Nephron progenitor cell (in vitro differentiated cells): ENCODE data around the gene ME2.
A peak's percentile ranks its signal among the peaks of the same experiment; 100 is the strongest.
"Not testable (repeated sequence)": the region's sequence is repeated elsewhere in the genome, so short reads cannot be mapped to it uniquely, and the experiment has no call there.

Experiments
- DNase-seq: peaks from one replicate; pipeline ENCODE4 v3.0.0; 2021
- H3K27ac Mint-ChIP-seq: 2 replicates; pipeline ENCODE4 v1.8.0; 2021; ENCODE audit warnings: mild to moderate bottlenecking, moderate library complexity, mixed read lengths
- H3K27me3 Mint-ChIP-seq: 2 replicates; pipeline ENCODE4 v1.8.0; 2021; ENCODE audit warnings: mild to moderate bottlenecking, low read depth, mixed read lengths; ENCODE audit not compliant: poor library complexity
- H3K36me3 Mint-ChIP-seq: 2 replicates; pipeline ENCODE4 v1.8.0; 2021; ENCODE audit warnings: low read depth, mixed read lengths
- H3K4me1 Mint-ChIP-seq: 2 replicates; pipeline ENCODE4 v1.8.0; 2021; ENCODE audit warnings: mixed read lengths
- H3K4me3 Mint-ChIP-seq: 2 replicates; pipeline ENCODE4 v1.8.0; 2021; ENCODE audit warnings: mild to moderate bottlenecking, moderate library complexity, mixed read lengths
- H3K9me3 Mint-ChIP-seq: 2 replicates; pipeline ENCODE4 v1.8.0; 2021; ENCODE audit warnings: mild to moderate bottlenecking, moderate library complexity, mixed read lengths
- TF ChIP-seq, protein P1 (sequence below): fragments of 200-600 bp; sonication (generic); IDR thresholded peaks from 2 replicates; pipeline ENCODE4 v1.5.0; 2021; ENCODE audit warnings: antibody characterized with exemption

Gene ME2

DNA sequence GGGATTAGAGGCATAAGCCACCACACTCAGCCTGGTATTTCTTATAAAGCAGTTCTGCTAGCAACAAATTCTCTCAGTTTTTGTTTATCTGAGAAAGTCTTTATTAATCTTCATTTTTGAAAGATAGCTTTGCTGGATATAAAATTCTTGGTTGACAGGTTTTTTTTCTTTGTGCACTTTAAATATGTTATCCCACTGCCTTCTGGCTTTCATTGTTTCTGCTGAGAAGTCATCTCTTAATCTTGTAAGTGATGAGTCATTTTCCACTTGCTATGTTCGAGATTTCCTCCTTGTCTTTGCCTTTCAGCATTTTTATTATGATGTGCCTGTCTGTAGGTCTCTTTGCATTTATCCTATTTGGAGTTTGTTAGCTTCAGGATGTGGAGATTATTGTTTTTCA lies 83.1 kb downstream of the ME2 start:
- Mint-ChIP-seq H3K36me3 (peaks cover 17% of the 10 kb centered on the region), H3K27ac (no peak overlapping the region), H3K4me1 (no peaks in the 10 kb centered on the region), H3K4me3 (no peak overlapping the region), H3K27me3 (no peaks in the 10 kb centered on the region), H3K9me3 (peaks cover 55% of the 10 kb centered on the region)
- no peak for DNase-seq
- TF ChIP-seq, protein P1, sequence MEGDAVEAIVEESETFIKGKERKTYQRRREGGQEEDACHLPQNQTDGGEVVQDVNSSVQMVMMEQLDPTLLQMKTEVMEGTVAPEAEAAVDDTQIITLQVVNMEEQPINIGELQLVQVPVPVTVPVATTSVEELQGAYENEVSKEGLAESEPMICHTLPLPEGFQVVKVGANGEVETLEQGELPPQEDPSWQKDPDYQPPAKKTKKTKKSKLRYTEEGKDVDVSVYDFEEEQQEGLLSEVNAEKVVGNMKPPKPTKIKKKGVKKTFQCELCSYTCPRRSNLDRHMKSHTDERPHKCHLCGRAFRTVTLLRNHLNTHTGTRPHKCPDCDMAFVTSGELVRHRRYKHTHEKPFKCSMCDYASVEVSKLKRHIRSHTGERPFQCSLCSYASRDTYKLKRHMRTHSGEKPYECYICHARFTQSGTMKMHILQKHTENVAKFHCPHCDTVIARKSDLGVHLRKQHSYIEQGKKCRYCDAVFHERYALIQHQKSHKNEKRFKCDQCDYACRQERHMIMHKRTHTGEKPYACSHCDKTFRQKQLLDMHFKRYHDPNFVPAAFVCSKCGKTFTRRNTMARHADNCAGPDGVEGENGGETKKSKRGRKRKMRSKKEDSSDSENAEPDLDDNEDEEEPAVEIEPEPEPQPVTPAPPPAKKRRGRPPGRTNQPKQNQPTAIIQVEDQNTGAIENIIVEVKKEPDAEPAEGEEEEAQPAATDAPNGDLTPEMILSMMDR: no peak

GRCh38 chr18:50967714-50968661 lies 89.1 kb downstream of the ME2 start, which contains the start of gene ELAC1:
Gene ELAC1 (plus strand): TSS chr18:50968040. CDS start chr18:50974405, 6,365 bp downstream.
- Mint-ChIP-seq H3K27ac (peak within 1 kb of the TSS; percentile 88), H3K4me1 (peaks cover 16% of the 10 kb centered on the region), H3K9me3 (peaks cover 35% of the 10 kb centered on the region), H3K27me3 (no peaks in the 10 kb centered on the region), H3K4me3 (peak within 1 kb of the TSS; percentile 84), H3K36me3 (peaks cover 11% of the 10 kb centered on the region)
- TF ChIP-seq, protein P1: no peak
- peak; percentile 79 for DNase-seq

GRCh38 chr18:50969448-50969847 lies 90.5 kb downstream of the ME2 start:
- H3K27ac Mint-ChIP-seq: no peak overlapping the region
- H3K4me3 Mint-ChIP-seq: peak overlapping the region; percentile 84
- no peaks in the 10 kb centered on the region for H3K27me3 Mint-ChIP-seq
- peaks cover 4% of the 10 kb centered on the region for H3K36me3 Mint-ChIP-seq
- H3K4me1 Mint-ChIP-seq: peaks cover 16% of the 10 kb centered on the region
- no peak for DNase-seq
- H3K9me3 Mint-ChIP-seq: peaks cover 20% of the 10 kb centered on the region
- TF ChIP-seq, protein P1: no peak

DNA sequence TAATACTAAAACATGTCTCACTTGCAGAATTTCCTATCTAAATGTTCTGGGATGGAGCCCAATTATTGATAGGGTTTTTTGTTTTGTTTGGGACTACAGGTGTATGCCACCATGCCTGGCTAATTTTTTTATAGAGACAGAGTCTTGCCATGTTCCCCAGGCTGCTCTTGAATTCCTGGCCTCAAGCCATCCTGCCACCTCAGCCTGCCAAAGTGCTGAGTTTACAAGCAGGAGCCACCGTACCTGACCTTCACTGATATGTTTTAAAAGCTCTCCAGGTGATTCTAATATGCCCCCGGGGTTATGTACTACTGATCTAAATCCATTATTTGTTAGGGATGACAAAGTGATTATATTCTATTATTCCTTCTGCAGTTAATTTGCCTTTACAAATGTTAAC lies 91.1 kb downstream of the ME2 start:
- H3K9me3 Mint-ChIP-seq: peaks cover 18% of the 10 kb centered on the region
- TF ChIP-seq, protein P1: no peak
- peak overlapping the region; percentile 22 for H3K4me3 Mint-ChIP-seq
- no peaks in the 10 kb centered on the region for H3K27me3 Mint-ChIP-seq
- DNase-seq: no peak
- H3K4me1 Mint-ChIP-seq: peaks cover 16% of the 10 kb centered on the region
- peaks cover 10% of the 10 kb centered on the region for H3K36me3 Mint-ChIP-seq
- no peak overlapping the region for H3K27ac Mint-ChIP-seq

- H3K4me3 Mint-ChIP-seq, H3K27me3 Mint-ChIP-seq, DNase-seq, H3K27ac Mint-ChIP-seq: not testable (repeated sequence)
- Mint-ChIP-seq H3K9me3 (peaks cover 22% of the 10 kb centered on the region), H3K36me3 (peaks cover 34% of the 10 kb centered on the region), H3K4me1 (peaks cover 16% of the 10 kb centered on the region)
These were observed 93.5 kb downstream of the ME2 start for GRCh38 chr18:50972404-50972803.

GRCh38 chr18:50973367-50974126 lies 94.6 kb downstream of the ME2 start:
- TF ChIP-seq, protein P1: no peak
- no peak for DNase-seq
- H3K27me3 Mint-ChIP-seq: no peaks in the 10 kb centered on the region
- peaks cover 45% of the 10 kb centered on the region for H3K36me3 Mint-ChIP-seq
- peaks cover 31% of the 10 kb centered on the region for H3K9me3 Mint-ChIP-seq
- H3K27ac Mint-ChIP-seq: no peak overlapping the region
- H3K4me1 Mint-ChIP-seq: peaks cover 16% of the 10 kb centered on the region
- H3K4me3 Mint-ChIP-seq: no peak overlapping the region
